Peyer's patch (tissue), 4 donors: Measurements from ENCODE around the gene CYP11A1.

ENCODE experiments used
- CTCF ChIP-seq, 6 experiments: fragments of 450-650 bp in 4 of 6; fragments of 200-600 bp in 2 of 6; sonication (generic) in 1 of 6; IDR thresholded peaks; one replicate each; pipeline ENCODE4 v1.5.1; 2017 to 2019; ENCODE audit warnings: antibody characterized with exemption in 6 of 6, mild to moderate bottlenecking in 3 of 6, moderate library complexity in 1 of 6
- POLR2A ChIP-seq, 2 donors: fragments of 450-650 bp; IDR thresholded peaks; one replicate each; pipeline ENCODE4 v1.5.1; 2017; ENCODE audit warnings: antibody characterized with exemption in 2 of 2, mild to moderate bottlenecking in 2 of 2, moderate library complexity in 2 of 2

- TF ChIP-seq CTCF (IDR thresholded peaks at IDR 0.05) (no peak), POLR2A (IDR thresholded peaks at IDR 0.05) (no peak)
Observed at GRCh38 chr15:74406992-74407705, 39.7 kb upstream of the CYP11A1 start.
